C4-2B (cell line): ENCODE data around the gene LACTBL1.

Experiments used
- H3K27ac ChIP-seq: fragments of 450-650 bp; 2 replicates; pipeline ENCODE4 v1.5.1; 2017
- CTCF ChIP-seq: fragments of 450-650 bp; conservative IDR thresholded peaks from 2 replicates; pipeline ENCODE4 v1.5.1; 2017; ENCODE audit warnings: mild to moderate bottlenecking
- ZFX ChIP-seq: fragments of 450-650 bp; IDR thresholded peaks from 2 replicates; pipeline ENCODE4 v1.6.1; 2017

Gene LACTBL1

GRCh38 chr1:22916471-22916820, 56.2 kb downstream of the LACTBL1 start:
- TF ChIP-seq ZFX (no peak), CTCF (no peak)
- no peak overlapping the region for H3K27ac ChIP-seq

- H3K27ac ChIP-seq: no peak overlapping the region
- TF ChIP-seq ZFX: no peak
- TF ChIP-seq CTCF: no peak
Observed at GRCh38 chr1:22915816-22916470, 56.7 kb downstream of the LACTBL1 start.

- H3K27ac ChIP-seq: no peak overlapping the region
- TF ChIP-seq CTCF (no peak), ZFX (no peak)
Observed at GRCh38 chr1:22915231-22915630, 57.4 kb downstream of the LACTBL1 start.

GRCh38 chr1:22914633-22915217, 57.9 kb downstream of the LACTBL1 start:
- TF ChIP-seq ZFX (no peak), CTCF (no peak)
- no peak overlapping the region for H3K27ac ChIP-seq

GRCh38 chr1:22914156-22914555, 58.5 kb downstream of the LACTBL1 start:
- TF ChIP-seq CTCF (no peak), ZFX (no peak)
- no peak overlapping the region for H3K27ac ChIP-seq

- no peak overlapping the region for H3K27ac ChIP-seq
- TF ChIP-seq CTCF: no peak
- TF ChIP-seq ZFX: no peak
Observed at GRCh38 chr1:22913421-22914141, 59.1 kb downstream of the LACTBL1 start.

- H3K27ac ChIP-seq: no peak overlapping the region
- TF ChIP-seq ZFX (no peak), CTCF (no peak)
Observed at GRCh38 chr1:22912311-22912710, 60.4 kb downstream of the LACTBL1 start.
